ENCODE data around the gene SMPD3. TPM values are rescaled to one million over a fixed set of nuclear protein-coding genes. Genes with fewer than 3 reads are reported as not detected.

The SMPD3 gene
- total and polyA plus RNA-seq, 9 of the 15 experiments (the other 6 are each of a cell fraction or from before 2014, with no cell fraction given), result 0.03 to 1.2 (median 0.18) TPM

GRCh38 chr16:68342620-68343019 is 105.7 kb downstream of the SMPD3 start (continued):
- no peak for TF ChIP-seq E2F6 (IDR thresholded peaks at IDR 0.05; ENCODE audit: borderline replicate concordance in 1 of 2, extremely low read depth in 1 of 2, insufficient read depth in 1 of 2, insufficient read length in 1 of 2, low read depth in 1 of 2, low read length in 1 of 2, poor library complexity in 1 of 2, severe bottlenecking in 1 of 2)
- TF ChIP-seq KLF10 (CRISPR knock-in tag; IDR thresholded peaks at IDR 0.05), result no peak

GRCh38 chr16:68339214-68339613 is 109.1 kb downstream of the SMPD3 start:
- Histone ChIP-seq H2AFZ (ENCODE audit: low read depth, low read length) (no peak overlapping the region), H3K36me3 (ENCODE audit: control insufficient read depth, insufficient read depth, low read length) (peaks cover 86% of the 10 kb centered on the region), H3K4me3 (no peak overlapping the region), H3K79me2 (ENCODE audit: control insufficient read depth, insufficient read depth, low read length) (no peaks in the 10 kb centered on the region), H3K9ac (ENCODE audit: insufficient read depth in 1 of 2, low read depth in 2 of 2, low read length in 2 of 2) (no peak overlapping the region), H3K9me3 (replicated peaks; ENCODE audit: control insufficient read depth, insufficient read depth, low read depth, low read length) (no peaks in the 10 kb centered on the region), H3K27me3 (ENCODE audit: control insufficient read depth in 2 of 2, insufficient read depth in 2 of 2, low read length in 2 of 2) (no peaks in the 10 kb centered on the region), H3K4me2 (ENCODE audit: insufficient read depth, low read length) (no peak overlapping the region), H3K27ac (ENCODE audit: extremely low read depth, low read depth, low read length) (no peak overlapping the region), H4K20me1 (replicated peaks; ENCODE audit: control insufficient read depth, insufficient read depth, low read length) (no peaks in the 10 kb centered on the region; the same call in 1 of the 2 replicates), H3K4me1 (replicated peaks in 1 of 2; ENCODE audit: control insufficient read depth in 2 of 2, insufficient read depth in 2 of 2, low read length in 2 of 2) (peaks cover 3 to 4% of the 10 kb centered on the region in 2 experiments; a peak in 3 of 5 replicates), H3K9me1 (ENCODE audit: control insufficient read depth, insufficient read depth, low read length) (no peaks in the 10 kb centered on the region)
- POLR2A ChIA-PET, result interaction anchor here (0.6 to 1.4 kb wide), 3 partner anchors 10 to 164 kb away, joined by 3 to 4 read pairs (median 4); no protein-coding TSS in a partner anchor
- ATAC-seq (no peak), DNase-seq (ENCODE audit: extremely low read depth in 1 of 4, low spot score in 3 of 4) (no peak), FAIRE-seq (no peak)
- intact Hi-C loops (cut with micrococcal nuclease), result no loop called here
- over 99% methylated on average over 13 of the region's 13 CpGs for WGBS (ENCODE audit: insufficient coverage, low coverage, missing lambda C conversion rate)
- CTCF ChIA-PET (ENCODE audit: low intra/inter-chr PET ratio), result no interaction called here
- BruUV-seq (replicated peaks), result no TSS peak
- in situ Hi-C loops (cut with MboI), result no loop called here
- TF ChIP-seq L3MBTL2 (IDR thresholded peaks at IDR 0.05), result no peak
- TF ChIP-seq TCF7L2 (IDR thresholded peaks at IDR 0.05; ENCODE audit: low read depth, low read length), result no peak
- no peak for TF ChIP-seq RB1 (IDR thresholded peaks at IDR 0.05; ENCODE audit: low read depth)
- no peak for TF ChIP-seq PHB2 (IDR thresholded peaks at IDR 0.05; ENCODE audit: low read depth)
- TF ChIP-seq ZBTB1 (CRISPR knock-in tag; IDR thresholded peaks at IDR 0.05; ENCODE audit: borderline replicate concordance, low read depth), result no peak
- TF ChIP-seq CBFA2T3 (IDR thresholded peaks at IDR 0.05), result no peak
- no peak for TF ChIP-seq SMARCB1 (IDR thresholded peaks at IDR 0.05; ENCODE audit: insufficient read length, low read depth)
- TF ChIP-seq POU5F1 (IDR thresholded peaks at IDR 0.05; ENCODE audit: borderline replicate concordance, low read depth, low read length, partially characterized antibody), result no peak
- TF ChIP-seq ZNF212 (CRISPR knock-in tag; IDR thresholded peaks at IDR 0.05), result no peak
- no peak for TF ChIP-seq DMBX1 (CRISPR knock-in tag; IDR thresholded peaks at IDR 0.05; ENCODE audit: borderline replicate concordance)
- TF ChIP-seq EHMT2 (IDR thresholded peaks at IDR 0.05), result no peak
- no peak for TF ChIP-seq E2F4 (CRISPR knock-in tag; IDR thresholded peaks at IDR 0.05; ENCODE audit: low read depth)
- TF ChIP-seq FUS (optimal IDR thresholded peaks at IDR 0.05; ENCODE audit: low read depth, low read length), result no peak
- TF ChIP-seq CTBP1 (IDR thresholded peaks at IDR 0.05; ENCODE audit: borderline replicate concordance), result no peak
- no peak for TF ChIP-seq TAF9B (IDR thresholded peaks at IDR 0.05; ENCODE audit: partially characterized antibody)
